H9 (cell line): ENCODE data around the gene FGD5. TPM values are rescaled to one million over a fixed set of nuclear protein-coding genes. Genes with fewer than 3 reads are reported as not detected.

ENCODE experiments used
- DNase-seq: peaks from one replicate; pipeline ENCODE4 v3.0.0-alpha.2; 2017
- H2AFZ ChIP-seq: one replicate; pipeline ENCODE4 v1.6.1; 2013; ENCODE audit warnings: mild to moderate bottlenecking, low read length, control low read depth, moderate library complexity
- H2AK5ac ChIP-seq: 2 replicates; pipeline ENCODE4 v1.6.1; 2013; ENCODE audit warnings: low read length, control low read depth, mixed read lengths; ENCODE audit not compliant: insufficient read length
- H2BK120ac ChIP-seq: one replicate; pipeline ENCODE4 v1.6.1; 2013; ENCODE audit warnings: low read depth, mild to moderate bottlenecking, low read length, control low read depth, inconsistent platforms; ENCODE audit not compliant: poor library complexity, severe bottlenecking
- H2BK12ac ChIP-seq: 2 replicates; pipeline ENCODE4 v1.6.1; 2013; ENCODE audit warnings: low read length, control low read depth, mixed read lengths, low read depth; ENCODE audit not compliant: insufficient read length
- H2BK15ac ChIP-seq: 2 replicates; pipeline ENCODE4 v1.6.1; 2013; ENCODE audit warnings: low read depth, low read length, control low read depth
- H2BK20ac ChIP-seq: one replicate; pipeline ENCODE4 v1.6.1; 2013; ENCODE audit warnings: low read depth, mild to moderate bottlenecking, low read length, control low read depth, inconsistent platforms; ENCODE audit not compliant: poor library complexity, severe bottlenecking
- H2BK5ac ChIP-seq: 2 replicates; pipeline ENCODE4 v1.6.1; 2013; ENCODE audit warnings: low read length, control low read depth, mixed read lengths; ENCODE audit not compliant: insufficient read length
- H3K14ac ChIP-seq: 2 replicates; pipeline ENCODE4 v1.6.1; 2013; ENCODE audit warnings: low read length, control low read depth; ENCODE audit not compliant: insufficient read depth
- H3K18ac ChIP-seq: 2 replicates; pipeline ENCODE4 v1.6.1; 2013; ENCODE audit warnings: low read depth, mild to moderate bottlenecking, mixed read lengths, low read length, control low read depth; ENCODE audit not compliant: insufficient read length
- H3K23ac ChIP-seq: 2 replicates; pipeline ENCODE4 v1.6.1; 2013; ENCODE audit warnings: low read length, control low read depth, mixed read lengths, low read depth; ENCODE audit not compliant: insufficient read length
- H3K23me2 ChIP-seq: 2 replicates; pipeline ENCODE4 v1.6.1; 2013; ENCODE audit warnings: low read depth, mild to moderate bottlenecking, mixed read lengths, low read length, control low read depth; ENCODE audit not compliant: insufficient read length, poor library complexity, severe bottlenecking
- H3K27ac ChIP-seq: 2 replicates; pipeline ENCODE4 v1.5.1; 2013; ENCODE audit warnings: low read length, control low read depth, mixed read lengths, low read depth; ENCODE audit not compliant: insufficient read length
- H3K27me3 ChIP-seq: 2 replicates; pipeline ENCODE4 v1.6.1; 2013; ENCODE audit warnings: low read length, control low read depth, inconsistent platforms; ENCODE audit not compliant: insufficient read depth
- H3K4ac ChIP-seq: 2 replicates; pipeline ENCODE4 v1.6.1; 2013; ENCODE audit warnings: low read depth, mild to moderate bottlenecking, control low read depth, inconsistent platforms, low read length, moderate library complexity
- H3K4me1 ChIP-seq: 2 replicates; pipeline ENCODE4 v1.6.1; 2013; ENCODE audit warnings: low read length, control low read depth, inconsistent platforms; ENCODE audit not compliant: insufficient read depth
- H3K4me2 ChIP-seq: 2 replicates; pipeline ENCODE4 v1.6.1; 2013; ENCODE audit warnings: low read length, control low read depth, mixed read lengths; ENCODE audit not compliant: insufficient read length, insufficient read depth
- H3K56ac ChIP-seq: 2 replicates; pipeline ENCODE4 v1.6.1; 2013; ENCODE audit warnings: low read depth, mild to moderate bottlenecking, mixed read lengths, low read length, control low read depth; ENCODE audit not compliant: insufficient read length
- H3K79me1 ChIP-seq: 2 replicates; pipeline ENCODE4 v1.6.1; 2013; ENCODE audit warnings: low read depth, mild to moderate bottlenecking, moderate library complexity, low read length, control low read depth, inconsistent platforms; ENCODE audit not compliant: insufficient read depth, poor library complexity, severe bottlenecking
- H3K79me2 ChIP-seq: 2 replicates; pipeline ENCODE4 v1.6.1; 2013; ENCODE audit warnings: low read length, control low read depth, inconsistent platforms; ENCODE audit not compliant: insufficient read depth
- H3K9ac ChIP-seq: 2 replicates; pipeline ENCODE4 v1.6.1; 2013; ENCODE audit warnings: low read length, control low read depth, mixed read lengths; ENCODE audit not compliant: insufficient read length; ENCODE audit errors: extremely low read depth
- H3K9me3 ChIP-seq: one replicate; pipeline ENCODE4 v1.6.1; 2013; ENCODE audit warnings: low read depth, low read length, inconsistent platforms; ENCODE audit not compliant: control insufficient read depth
- H3T11ph ChIP-seq: one replicate; pipeline ENCODE4 v1.6.1; 2013; ENCODE audit warnings: mild to moderate bottlenecking, low read length, control low read depth, inconsistent platforms
- H4K20me1 ChIP-seq: one replicate; pipeline ENCODE4 v1.6.1; 2013; ENCODE audit not compliant: control insufficient read depth, insufficient read length, insufficient read depth
- H4K5ac ChIP-seq: 2 replicates; pipeline ENCODE4 v1.6.1; 2013; ENCODE audit warnings: low read depth, mild to moderate bottlenecking, mixed read lengths, low read length, control low read depth; ENCODE audit not compliant: insufficient read length
- H4K8ac ChIP-seq: replicated peaks from 2 replicates; pipeline ENCODE4 v1.6.1; 2013; ENCODE audit warnings: low read length, control low read depth, mixed read lengths, low read depth; ENCODE audit not compliant: insufficient read length
- H4K91ac ChIP-seq: 2 replicates; pipeline ENCODE4 v1.6.1; 2013; ENCODE audit warnings: low read depth, mild to moderate bottlenecking, moderate library complexity, mixed read lengths, low read length, control low read depth; ENCODE audit not compliant: insufficient read length
- H3K27ac Mint-ChIP-seq, 3 experiments: 2 replicates in 2 of 3; 3 replicates in 1 of 3; pipeline ENCODE4 v1.8.0; 2020 to 2021; ENCODE audit warnings: mixed read lengths in 3 of 3, mild to moderate bottlenecking in 1 of 3, moderate library complexity in 1 of 3
- H3K27me3 Mint-ChIP-seq: 2 replicates; pipeline ENCODE4 v1.8.0; 2021; ENCODE audit warnings: low read depth, mild to moderate bottlenecking, moderate library complexity, mixed read lengths
- H3K36me3 Mint-ChIP-seq, 3 experiments: 2 replicates in 2 of 3; 3 replicates in 1 of 3; pipeline ENCODE4 v1.8.0; 2020 to 2021; ENCODE audit warnings: low read depth in 3 of 3, mixed read lengths in 3 of 3; ENCODE audit not compliant: insufficient read depth in 1 of 3
- H3K4me1 Mint-ChIP-seq, 2 experiments: 2 replicates each; pipeline ENCODE4 v1.8.0; 2020; ENCODE audit warnings: mixed read lengths in 2 of 2
- H3K4me3 Mint-ChIP-seq, 2 experiments: 2 replicates in 1 of 2; 3 replicates in 1 of 2; pipeline ENCODE4 v1.8.0; 2020 to 2021; ENCODE audit warnings: mild to moderate bottlenecking in 2 of 2, mixed read lengths in 2 of 2, moderate library complexity in 1 of 2
- H3K9me3 Mint-ChIP-seq, 2 experiments: 2 replicates in 1 of 2; 3 replicates in 1 of 2; pipeline ENCODE4 v1.8.0; 2020; ENCODE audit warnings: mild to moderate bottlenecking in 2 of 2, mixed read lengths in 2 of 2, moderate library complexity in 1 of 2
- CTCF ChIP-seq: fragments of 200-600 bp; sonication (generic); conservative IDR thresholded peaks from 3 replicates; pipeline ENCODE4 v1.8.0; 2021; ENCODE audit warnings: antibody characterized with exemption, mild to moderate bottlenecking
- WGBS: extraction: QIAGEN DNeasy Blood & Tissue Kit; methylation state at CpG from one replicate; pipeline ENCODE4 v1.1.7; 2013; ENCODE audit warnings: missing lambda C conversion rate, low lambda C conversion rate, mixed read lengths; ENCODE audit not compliant: insufficient read length; ENCODE audit errors: extremely low coverage; 5-methylcytosine and 5-hydroxymethylcytosine counted together
- total RNA-seq: library from RNA; stranded (reverse); gene quantifications from 2 replicates; pipeline ENCODE4 v1.2.1, GENCODE V29; 2021

FGD5 gene
- total RNA-seq, 1 experiment from 2014 or later, result 7.8 TPM

- Histone ChIP-seq H3K14ac (no peak overlapping the region), H2BK120ac (no peak overlapping the region), H3K27ac (no peak overlapping the region), H2BK20ac (no peak overlapping the region), H2AK5ac (no peak overlapping the region), H2BK5ac (no peak overlapping the region), H3K4me1 (no peaks in the 10 kb centered on the region), H4K91ac (no peak overlapping the region), H3K9ac (no peak overlapping the region), H4K5ac (no peak overlapping the region), H3K27me3 (no peaks in the 10 kb centered on the region), H3K4me2 (no peak overlapping the region), H3K23me2 (no peaks in the 10 kb centered on the region), H4K20me1 (no peaks in the 10 kb centered on the region), H3K79me1 (no peaks in the 10 kb centered on the region), H3K4ac (no peak overlapping the region), H2AFZ (no peak overlapping the region), H3T11ph (no peak overlapping the region), H3K79me2 (no peaks in the 10 kb centered on the region), H4K8ac (no peak overlapping the region), H3K18ac (no peak overlapping the region), H2BK12ac (no peak overlapping the region), H3K23ac (no peak overlapping the region), H3K9me3 (no peaks in the 10 kb centered on the region), H2BK15ac (no peak overlapping the region), H3K56ac (no peak overlapping the region)
- peaks cover 13 to 29% of the 10 kb centered on the region in 2 experiments for H3K4me1 Mint-ChIP-seq
- DNase-seq, result no peak
- H3K27me3 Mint-ChIP-seq, result no peaks in the 10 kb centered on the region
- no peak overlapping the region for H3K4me3 Mint-ChIP-seq
- H3K36me3 Mint-ChIP-seq, result no peaks in the 10 kb centered on the region
- no CpG with 5 or more reads among the region's 5 CpGs for WGBS
- TF ChIP-seq CTCF, result no peak
- H3K9me3 Mint-ChIP-seq, result no peaks in the 10 kb centered on the region
- no peak overlapping the region for H3K27ac Mint-ChIP-seq
Observed at GRCh38 chr3:14920536-14920935, 101.8 kb downstream of the FGD5 start.
